HPDE6-E6E7 (cell line): Measurements from ENCODE around the gene AGPAT1.
"Not testable (repeated sequence)": the region's sequence is repeated elsewhere in the genome, so short reads cannot be mapped to it uniquely, and the experiment has no call there.

Experiments
- DNase-seq: peaks from one replicate; pipeline ENCODE4 v3.0.0; 2011; ENCODE audit warnings: missing footprints; ENCODE audit errors: extremely low spot score

Gene AGPAT1

GRCh38 chr6:32148289-32149091 is 27.4 kb downstream of the AGPAT1 start:
- DNase-seq, result no peak

- no peak for DNase-seq
Measured at GRCh38 chr6:32147401-32148132, 28.3 kb downstream of the AGPAT1 start.

GRCh38 chr6:32146687-32147086 is 29.2 kb downstream of the AGPAT1 start:
- DNase-seq, result no peak

DNA sequence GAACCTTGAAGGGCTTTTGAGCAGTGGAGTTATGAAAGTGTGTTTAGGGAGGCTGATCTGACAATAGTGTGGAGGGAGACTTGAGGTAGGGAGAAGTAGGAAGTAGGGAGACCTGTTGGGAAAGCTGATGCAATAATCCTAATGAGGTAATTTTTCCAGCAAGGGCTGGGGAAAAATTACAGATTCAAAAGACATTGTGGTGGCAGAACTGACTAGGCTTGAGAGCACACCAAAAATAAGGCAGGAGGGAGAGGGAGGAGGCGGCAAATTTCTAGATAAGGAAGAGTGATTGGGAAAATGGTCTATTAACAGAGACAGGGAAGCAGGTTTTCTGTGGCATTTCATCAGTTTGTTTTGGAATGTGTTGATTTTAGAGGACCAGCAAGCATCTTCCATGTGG is 29.6 kb downstream of the AGPAT1 start:
- no peak for DNase-seq

- DNase-seq, result not testable (repeated sequence)
Measured at GRCh38 chr6:32144238-32144637, 31.6 kb downstream of the AGPAT1 start.

GRCh38 chr6:32140420-32141046 is 35.4 kb downstream of the AGPAT1 start:
- DNase-seq, result no peak

GRCh38 chr6:32139590-32139989 is 36.3 kb downstream of the AGPAT1 start:
- no peak for DNase-seq

- DNase-seq, result no peak
Measured at GRCh38 chr6:32137454-32137853, 38.4 kb downstream of the AGPAT1 start.

DNA sequence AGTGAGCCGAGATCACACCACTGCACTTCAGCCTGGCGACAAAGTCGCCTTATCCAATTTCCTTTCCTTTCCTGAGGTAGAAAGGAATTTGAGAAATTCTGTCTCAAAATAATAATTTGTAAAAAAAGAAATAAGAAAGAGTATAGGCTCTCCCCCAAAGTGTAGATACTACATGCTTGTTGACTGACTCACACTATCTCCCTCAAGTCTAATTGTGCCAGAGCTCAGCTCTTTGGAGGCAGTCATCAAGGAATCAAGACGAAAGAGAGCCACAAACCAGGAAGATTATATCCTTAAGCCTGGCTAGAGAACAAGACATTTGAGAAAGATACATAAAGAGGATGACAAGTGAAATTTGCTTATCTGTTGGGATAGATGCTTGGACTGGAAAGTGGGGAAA is 42.1 kb downstream of the AGPAT1 start:
- no peak for DNase-seq

DNA sequence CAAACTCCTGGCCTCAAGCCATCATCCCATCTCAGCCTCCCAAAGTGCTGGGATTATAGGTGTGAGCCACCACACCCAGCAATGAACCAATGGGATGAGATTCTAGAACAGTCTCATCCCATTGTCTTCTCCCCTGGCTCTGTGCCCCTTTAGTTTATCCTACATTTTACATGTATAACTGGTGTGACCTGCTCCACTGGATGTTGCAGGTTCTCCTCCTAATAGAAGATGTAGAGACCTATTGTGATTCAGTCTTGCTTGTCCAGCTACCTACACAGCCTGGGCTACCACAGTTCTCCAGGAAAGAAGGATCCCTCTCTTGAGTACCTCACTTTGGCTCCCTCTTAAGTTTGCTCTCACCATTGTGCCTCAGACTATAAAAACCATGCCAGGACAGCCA is 43.8 kb downstream of the AGPAT1 start:
- DNase-seq, result no peak

- no peak for DNase-seq
Measured at GRCh38 chr6:32131439-32131948, 44.4 kb downstream of the AGPAT1 start.

- DNase-seq, result no peak
Measured at GRCh38 chr6:32129297-32130088, 46.4 kb downstream of the AGPAT1 start.

DNA sequence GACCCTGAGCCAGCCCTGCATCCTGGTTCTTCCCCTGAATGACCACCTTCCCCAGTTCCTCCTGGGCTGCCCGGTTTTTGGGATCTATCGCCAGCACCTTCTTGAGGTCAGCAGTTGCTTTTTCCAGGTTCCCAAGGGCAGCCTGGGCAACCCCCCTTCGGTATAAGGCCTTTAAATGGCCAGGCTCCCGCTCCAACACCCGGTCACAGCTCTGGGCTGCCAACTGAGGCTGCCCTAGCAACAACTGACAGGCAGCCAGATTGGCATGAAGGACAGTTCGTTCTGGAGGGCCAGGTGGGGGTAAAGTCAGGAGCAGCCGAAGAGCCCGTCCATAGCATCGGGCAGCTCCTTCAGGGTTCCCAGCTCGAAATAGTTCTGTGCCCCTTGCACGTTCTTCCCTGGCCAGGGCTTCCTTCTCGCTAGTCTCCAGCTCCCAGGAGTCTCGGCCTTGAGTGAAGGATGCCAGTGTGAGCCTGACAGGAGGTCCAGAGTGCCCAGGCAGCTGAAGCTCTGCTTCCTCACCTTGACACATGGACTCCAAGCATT is 47.1 kb downstream of the AGPAT1 start:
- DNase-seq, result no peak

DNA sequence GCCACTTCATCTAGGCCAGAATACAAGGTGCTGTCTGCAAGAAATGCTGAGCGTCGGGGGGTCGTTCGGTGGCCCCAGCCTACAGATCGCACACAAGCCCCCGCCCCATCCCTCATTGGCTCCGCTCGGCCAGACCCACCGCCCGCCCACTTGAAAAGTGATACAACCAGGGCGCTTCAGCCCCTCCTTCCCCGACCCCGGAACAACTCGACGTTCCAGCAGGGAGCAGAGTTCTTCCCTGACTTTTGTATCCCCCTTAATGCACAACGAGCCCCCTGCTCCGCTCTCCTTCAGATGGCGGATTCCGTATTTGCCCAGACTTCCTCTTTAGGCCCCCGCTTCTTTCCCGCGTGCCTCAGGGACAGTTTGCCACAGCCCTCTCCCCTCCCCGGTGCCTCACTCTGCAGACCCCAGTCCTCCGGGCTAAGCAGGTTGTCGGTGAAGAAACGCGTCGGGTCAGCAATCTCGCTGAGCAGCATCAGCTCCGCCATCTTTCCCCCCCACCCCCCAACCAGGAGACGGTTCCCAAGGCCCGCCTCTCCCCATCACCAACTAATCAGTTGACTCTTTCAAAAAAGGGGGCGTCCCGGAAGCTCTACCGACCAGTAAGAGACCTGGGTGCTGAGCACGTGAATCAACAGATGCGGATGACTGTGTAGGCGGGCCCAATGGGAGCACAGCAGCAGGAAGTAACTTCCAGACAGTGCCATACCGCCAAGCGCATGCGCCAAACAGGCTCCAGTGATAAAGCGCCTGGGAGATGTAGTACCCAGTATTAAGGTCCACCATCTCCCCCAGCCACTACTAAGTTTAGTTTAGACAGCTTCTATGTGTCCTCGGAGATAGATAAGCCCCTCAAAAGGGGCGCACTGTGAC is 47.9 kb downstream of the AGPAT1 start, which contains the start of gene ATF6B:
TSS of gene ATF6B (minus strand) at position 530 of the 876 bp plus-strand sequence. CDS start at position 491, 39 bp downstream.
- DNase-seq, result peak; percentile 100

DNA sequence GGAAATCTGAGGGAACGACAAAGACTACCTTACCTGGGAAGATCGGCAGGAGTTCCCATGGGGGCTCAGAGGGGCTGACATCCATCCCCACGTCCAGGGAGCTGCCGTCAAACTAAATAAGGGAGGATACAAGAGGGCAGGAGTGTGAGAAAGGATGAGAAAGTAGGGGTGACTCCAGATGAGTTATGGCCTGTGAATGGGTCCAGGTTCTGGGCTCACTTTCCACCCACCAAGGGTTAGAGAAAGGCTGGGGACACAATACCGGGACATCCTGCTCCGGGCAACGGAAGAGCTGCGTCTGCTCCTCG is 48.5 kb downstream of the AGPAT1 start:
- DNase-seq, result no peak

DNA sequence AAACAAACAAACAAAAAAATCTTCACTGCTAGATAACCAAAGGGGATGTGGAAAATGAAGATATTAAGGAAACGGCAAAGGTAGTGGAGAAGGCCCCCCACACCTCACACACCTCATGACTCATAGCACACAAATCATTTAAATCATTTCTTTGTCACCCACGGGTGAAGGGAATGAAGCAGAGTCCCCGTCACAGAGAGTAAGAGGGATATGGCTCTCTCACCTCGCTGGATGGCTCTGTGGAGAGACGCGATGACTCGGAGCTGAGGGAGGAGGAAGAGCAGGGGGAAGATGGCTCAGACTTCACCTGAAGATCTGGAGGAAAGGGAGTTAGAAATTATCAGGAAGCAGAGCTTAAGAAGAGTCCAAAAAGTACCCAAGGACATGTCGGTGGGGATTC is 49.0 kb downstream of the AGPAT1 start:
- no peak for DNase-seq

GRCh38 chr6:32123681-32124080 is 52.2 kb downstream of the AGPAT1 start:
- DNase-seq, result no peak

- DNase-seq, result no peak
Measured at GRCh38 chr6:32120573-32121059, 55.3 kb downstream of the AGPAT1 start.

- peak; percentile 82 for DNase-seq
Measured at GRCh38 chr6:32118782-32119628, 56.9 kb downstream of the AGPAT1 start.
